ENCODE measurements around the gene CADPS.

CADPS gene

GRCh38 chr3:62373215-62373614 is 502.0 kb downstream of the CADPS start, which contains the start of gene FEZF2:
FEZF2 (minus strand) TSS chr3:62373550; CDS start chr3:62372868, 682 bp downstream.
- no peak for DNase-seq (ENCODE audit: low read depth)

GRCh38 chr3:62372621-62373041 is 502.6 kb downstream of the CADPS start:
- DNase-seq (ENCODE audit: low read depth) = no peak

DNA sequence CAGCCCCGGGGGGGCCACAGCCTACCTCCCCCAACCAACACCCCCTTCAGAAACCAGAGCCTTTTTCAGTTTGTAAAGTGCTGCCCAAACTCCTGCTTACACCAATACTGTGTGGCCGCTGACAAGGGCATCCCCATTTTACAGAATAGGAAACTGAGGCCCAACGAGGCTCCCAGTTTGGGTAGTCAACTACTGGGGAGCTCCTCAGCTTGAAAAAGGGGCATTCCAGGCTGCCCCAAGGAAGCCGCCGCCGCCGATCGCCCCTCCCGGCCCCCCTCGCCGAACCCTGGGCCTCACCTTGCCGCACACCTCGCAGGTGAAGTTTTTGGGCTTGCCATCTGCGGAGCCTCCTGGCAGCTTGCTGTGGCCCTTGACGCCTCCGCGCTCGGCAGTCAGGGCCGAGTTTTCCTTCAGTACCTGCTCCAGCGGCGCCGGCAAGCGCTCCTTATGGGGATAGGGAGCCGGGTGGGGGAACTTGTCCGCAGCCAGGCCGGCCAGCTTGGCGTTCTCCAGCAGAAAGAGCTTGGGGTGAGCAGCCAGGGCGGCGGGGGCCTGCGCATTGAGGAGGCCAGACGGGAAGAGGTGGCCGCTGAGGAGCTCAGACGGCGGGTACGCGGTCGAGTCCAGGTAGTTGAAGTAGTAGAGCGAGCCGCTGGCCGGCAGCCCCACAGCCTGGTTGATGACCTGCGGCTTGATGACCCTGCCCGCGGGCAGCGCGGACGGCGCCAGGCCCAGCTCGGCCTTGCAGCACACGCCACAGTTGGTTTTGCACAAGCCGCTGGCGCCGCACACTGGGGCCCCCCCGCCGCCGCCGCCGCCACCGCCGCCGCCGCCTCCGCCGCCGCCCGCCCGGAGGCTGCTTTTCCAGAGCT is 503.3 kb downstream of the CADPS start:
- no peak for DNase-seq (ENCODE audit: low read depth)

DNA sequence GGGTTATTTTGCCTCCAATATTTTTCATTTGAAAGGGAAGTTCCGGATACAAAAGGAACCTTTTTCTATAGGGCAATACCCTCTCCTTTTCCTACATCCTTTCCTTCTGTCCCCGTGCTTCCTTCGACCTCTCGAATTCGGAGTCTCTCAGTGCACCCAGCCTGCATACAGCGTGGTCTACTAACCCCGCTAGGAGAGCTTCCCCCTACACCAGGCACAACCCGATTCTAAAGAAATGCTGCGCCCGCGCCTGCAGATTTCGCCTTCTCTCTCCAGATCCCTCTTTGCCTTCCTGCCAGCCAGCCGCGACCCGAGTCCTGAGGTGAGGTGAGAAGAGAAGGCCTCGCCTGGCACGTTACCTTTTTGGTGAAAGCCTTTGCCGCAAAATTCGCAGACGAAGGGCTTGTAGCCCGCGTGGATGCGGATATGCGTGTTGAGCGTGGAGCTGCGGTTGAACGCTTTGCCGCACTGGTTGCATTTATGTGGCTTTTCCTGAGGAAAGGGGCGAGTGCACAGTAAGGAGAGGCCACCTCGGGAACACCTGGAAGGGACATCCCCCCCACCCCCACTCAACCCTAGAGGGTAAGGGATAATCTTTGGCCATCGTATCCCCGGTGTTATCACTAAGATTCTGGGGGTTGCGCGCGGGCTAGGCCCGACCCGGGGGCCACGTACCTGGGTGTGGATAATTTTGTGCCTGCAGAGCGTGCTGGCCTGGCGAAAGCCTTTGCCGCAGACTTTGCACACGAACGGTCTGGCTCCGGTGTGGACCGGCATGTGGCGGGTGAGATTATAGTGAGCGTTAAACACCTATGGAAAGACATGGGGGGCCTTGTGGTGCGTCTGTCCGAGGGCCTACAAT is 504.1 kb downstream of the CADPS start:
- no peak for DNase-seq (ENCODE audit: low read depth)

GRCh38 chr3:62370112-62370857 is 504.9 kb downstream of the CADPS start:
- DNase-seq (ENCODE audit: low read depth) = no peak

- DNase-seq (ENCODE audit: low read depth) = no peak
These were observed 505.8 kb downstream of the CADPS start for GRCh38 chr3:62369476-62369743.

DNA sequence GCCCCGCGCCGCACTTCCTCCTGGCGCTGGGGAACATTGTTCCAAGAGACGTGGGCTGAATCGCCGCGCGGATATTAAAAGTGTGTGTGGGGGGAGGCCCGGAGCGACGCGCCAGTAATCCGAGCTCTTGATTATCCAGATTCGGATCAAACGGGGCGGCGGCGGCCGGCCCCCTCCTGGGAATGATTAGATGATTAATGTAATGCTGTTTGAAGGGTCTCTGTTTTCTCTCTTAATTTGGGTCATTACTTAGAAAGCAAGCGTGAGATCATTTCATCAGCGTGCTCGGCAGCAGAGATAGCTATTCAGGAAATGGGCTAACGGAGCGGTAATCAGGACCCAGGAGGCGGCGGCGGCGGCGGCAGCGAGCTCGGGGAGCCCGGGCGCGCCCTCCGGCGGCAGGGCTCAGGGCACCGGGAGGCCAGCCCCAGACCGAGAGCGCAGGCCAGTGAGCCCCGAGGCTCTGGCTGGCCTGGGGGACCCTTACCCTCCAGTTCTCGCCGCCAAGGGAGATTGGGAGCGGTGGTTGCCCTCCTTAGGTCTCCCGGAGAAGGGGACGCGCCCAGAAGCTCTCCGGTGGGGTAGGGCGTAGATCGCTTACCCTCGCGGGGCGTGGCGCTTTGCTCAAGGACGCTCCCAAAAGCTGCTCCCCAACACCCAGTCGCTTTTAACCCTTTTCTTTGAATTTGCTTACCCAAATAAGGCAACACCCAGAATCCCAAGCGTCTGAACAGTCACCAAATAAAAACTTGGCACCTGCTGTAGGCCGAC is 506.3 kb downstream of the CADPS start:
- DNase-seq (ENCODE audit: low read depth) = no peak

DNA sequence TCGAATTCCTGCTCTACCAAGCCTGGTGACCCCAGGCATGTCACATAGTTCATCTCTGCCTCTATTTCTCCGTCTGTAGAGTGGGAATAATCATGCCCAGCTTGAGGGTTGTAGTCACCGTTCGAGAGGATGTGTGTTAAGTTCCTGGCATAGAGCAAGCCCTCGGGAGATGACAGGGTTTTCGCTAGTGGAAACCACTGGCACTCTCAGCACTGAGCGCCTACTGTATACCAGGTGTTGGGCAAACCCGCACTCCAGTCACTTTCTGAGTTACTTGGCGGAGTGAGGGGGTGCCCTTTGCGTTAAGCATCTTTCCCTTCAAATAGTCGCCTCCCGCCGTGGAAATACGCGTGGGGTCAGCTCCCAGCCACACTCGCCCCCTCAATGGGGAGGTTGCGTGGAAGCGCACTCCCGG is 506.9 kb downstream of the CADPS start:
- no peak for DNase-seq (ENCODE audit: low read depth)

DNA sequence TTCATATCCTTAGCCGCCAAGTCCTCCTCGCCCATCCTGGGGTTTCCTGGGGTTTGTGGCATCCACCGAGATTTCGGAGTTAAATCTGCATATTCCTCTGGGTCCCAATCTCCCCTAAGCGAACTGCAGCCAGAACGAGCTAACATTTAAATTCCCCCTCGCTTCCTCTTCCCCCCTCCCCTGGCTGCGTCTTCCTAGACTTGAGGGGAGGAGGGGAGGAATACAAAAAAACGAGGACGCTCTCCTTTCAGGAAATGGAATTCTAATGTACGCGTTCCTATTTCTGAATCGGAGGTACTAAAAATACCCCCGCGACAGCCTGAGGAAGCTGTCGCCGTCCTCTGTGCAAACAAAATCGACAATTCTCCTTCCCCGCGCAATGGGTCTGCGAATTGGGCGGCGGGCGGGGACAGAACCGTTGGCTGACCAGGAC is 507.4 kb downstream of the CADPS start:
- no peak for DNase-seq (ENCODE audit: low read depth)

DNA sequence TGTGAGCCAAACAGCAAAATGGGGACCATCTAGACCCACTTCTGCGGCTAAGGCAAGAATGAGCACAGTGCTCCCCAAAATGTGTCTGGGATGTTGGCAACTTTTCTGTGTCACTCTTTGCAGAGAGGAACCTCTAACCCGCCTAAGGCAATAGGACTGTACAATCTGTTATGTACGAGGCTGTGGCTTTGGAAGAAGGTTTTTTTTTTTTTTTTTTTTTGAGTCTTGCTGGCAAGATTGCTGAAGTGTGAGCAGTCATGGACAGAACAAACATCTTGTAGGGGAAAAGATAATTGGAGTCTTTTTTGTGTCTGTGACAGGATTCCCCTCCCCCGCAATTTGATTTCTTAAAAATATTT is 509.1 kb downstream of the CADPS start:
- DNase-seq (ENCODE audit: low read depth) = no peak

- no peak for DNase-seq (ENCODE audit: low read depth)
These were observed 509.7 kb downstream of the CADPS start for GRCh38 chr3:62365391-62366125.

GRCh38 chr3:62364191-62364590 is 511.0 kb downstream of the CADPS start:
- DNase-seq (ENCODE audit: low read depth) = no peak

DNA sequence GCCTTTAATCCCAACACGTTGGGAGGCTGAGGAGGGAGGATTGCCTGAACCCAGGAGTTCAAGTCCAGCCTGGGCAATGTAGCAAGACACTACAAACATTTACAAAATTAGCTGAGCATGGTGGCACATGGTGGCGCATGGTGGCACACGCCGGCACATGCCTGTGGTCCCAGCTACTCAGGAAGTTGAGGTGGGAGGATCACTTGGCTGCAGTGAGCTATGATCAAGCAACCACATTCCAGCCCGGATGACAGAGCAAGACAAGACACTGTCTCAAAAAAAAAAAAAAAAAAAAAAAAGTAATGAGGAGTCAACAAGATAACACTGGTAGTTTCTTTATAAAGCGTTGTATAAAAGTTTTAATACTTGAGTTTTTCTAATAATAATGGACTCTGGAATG is 511.9 kb downstream of the CADPS start:
- no peak for DNase-seq (ENCODE audit: low read depth)

GRCh38 chr3:62361824-62362223 is 513.4 kb downstream of the CADPS start:
- no peak for DNase-seq (ENCODE audit: low read depth)

DNA sequence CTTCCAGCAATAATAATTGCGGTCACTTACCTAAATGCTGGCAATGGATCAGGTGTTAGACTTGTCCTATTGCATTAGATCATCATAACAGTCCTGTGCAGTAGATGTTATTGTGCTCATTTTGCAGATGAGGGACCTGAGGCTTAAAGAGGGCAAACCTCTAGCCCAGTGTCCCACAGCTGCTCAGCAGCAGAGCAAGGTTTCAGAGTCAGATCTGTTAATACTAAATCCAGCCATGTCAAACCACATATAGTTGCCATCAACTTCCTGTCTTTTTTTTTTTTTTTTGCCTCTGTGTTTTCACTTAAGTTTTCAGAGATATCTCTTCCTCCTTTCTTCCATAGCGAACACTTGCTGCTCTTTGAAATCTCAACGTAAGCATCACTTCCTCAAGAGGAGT is 514.0 kb downstream of the CADPS start:
- DNase-seq (ENCODE audit: low read depth) = no peak

DNA sequence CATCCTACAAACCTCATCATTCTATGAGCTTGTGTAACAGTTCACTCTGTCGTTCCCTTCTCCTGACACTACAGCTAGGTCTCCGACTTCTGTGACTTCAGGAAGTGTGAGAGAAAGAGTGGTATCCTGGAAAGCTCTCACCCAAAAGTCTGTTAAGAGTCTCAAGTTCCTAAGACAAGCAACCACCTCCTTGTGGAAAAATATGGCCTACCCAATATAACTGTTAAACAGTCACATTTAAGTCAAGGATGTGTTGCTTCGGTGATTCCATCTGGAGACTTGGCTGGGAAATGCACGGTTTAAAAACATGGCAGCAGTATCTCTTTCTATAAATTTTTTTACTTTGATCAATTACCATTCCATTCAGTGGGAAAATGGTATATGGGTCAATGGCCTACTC is 515.7 kb downstream of the CADPS start:
- no peak for DNase-seq (ENCODE audit: low read depth)

DNA sequence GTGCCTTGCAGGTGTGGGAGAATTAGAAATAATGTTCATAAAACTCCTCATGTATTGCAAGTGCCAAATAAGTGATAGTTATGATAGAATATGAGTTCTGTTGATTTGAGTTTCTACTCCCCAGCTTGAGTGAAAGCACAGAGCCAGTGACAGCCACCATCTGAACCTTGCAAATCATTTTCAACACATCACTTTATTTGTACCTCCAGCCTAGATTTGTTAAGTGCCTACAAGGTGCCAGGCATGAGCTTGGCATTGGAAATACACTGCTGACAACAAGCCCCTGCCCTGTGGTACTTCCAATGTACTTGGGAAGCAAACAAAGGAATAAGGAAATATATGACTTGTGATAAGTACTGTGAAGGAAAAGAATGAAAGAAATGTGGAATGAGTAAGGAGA is 518.9 kb downstream of the CADPS start:
- no peak for DNase-seq (ENCODE audit: low read depth)

GRCh38 chr3:62355703-62356102 is 519.5 kb downstream of the CADPS start:
- no peak for DNase-seq (ENCODE audit: low read depth)
